Gastrocnemius medialis (tissue), 4 donors: Measurements from ENCODE around the gene WDR77.

Experiments used
- CTCF ChIP-seq, 5 experiments: fragments of 450-650 bp in 3 of 5; fragments of 200-600 bp in 2 of 5; sonication (generic) in 2 of 5; IDR thresholded peaks in 4 of 5; conservative IDR thresholded peaks in 1 of 5; 1 replicate in 4 of 5; 2 replicates in 1 of 5; pipeline ENCODE4 v1.5.1; 2016 to 2019; ENCODE audit warnings: antibody characterized with exemption in 5 of 5, mild to moderate bottlenecking in 3 of 5, moderate library complexity in 3 of 5
- POLR2A ChIP-seq, 2 donors: fragments of 450-650 bp; IDR thresholded peaks; one replicate each; pipeline ENCODE4 v1.6.1; 2017; ENCODE audit warnings: antibody characterized with exemption in 2 of 2, mild to moderate bottlenecking in 2 of 2, moderate library complexity in 2 of 2

GRCh38 chr1:111483876-111484275 lies 34.8 kb upstream of the WDR77 start:
- no peak for TF ChIP-seq CTCF (IDR thresholded peaks at IDR 0.05 in 4 of 5, conservative IDR thresholded peaks at IDR 0.05 in 1 of 5)
- no peak for TF ChIP-seq POLR2A (IDR thresholded peaks at IDR 0.05)
